K562 (cell line): ENCODE results near the gene DBP. TPM values are rescaled to one million over a fixed set of nuclear protein-coding genes. Genes with fewer than 3 reads are reported as not detected.

Experiments
- E2F4 ChIP-seq: sonication (generic); formaldehyde crosslinking; IDR thresholded peaks from 2 replicates; pipeline ENCODE4 v1.8.0; 2022; ENCODE audit warnings: mild to moderate bottlenecking, low read depth, missing genetic modification reagents
- ETS1 ChIP-seq: conservative IDR thresholded peaks from 2 replicates; pipeline ENCODE4 v1.6.1; 2011; ENCODE audit warnings: low read depth, mild to moderate bottlenecking, low read length; ENCODE audit not compliant: control insufficient read depth
- FOS ChIP-seq: IDR thresholded peaks from 3 replicates; pipeline ENCODE4 v1.6.1; 2011; ENCODE audit not compliant: insufficient read length; ENCODE audit errors: extremely low read depth
- HBP1 ChIP-seq: fragments of 450-650 bp; formaldehyde crosslinking; IDR thresholded peaks from 2 replicates; pipeline ENCODE4 v1.4.0; 2022; ENCODE audit warnings: missing genetic modification characterization
- MLLT1 ChIP-seq, 2 experiments: fragments of 450-650 bp; IDR thresholded peaks; 2 replicates each; pipeline ENCODE4 v1.6.1; 2016
- NUFIP1 ChIP-seq: fragments of 450-650 bp; IDR thresholded peaks from 2 replicates; pipeline ENCODE4 v1.6.1; 2018; ENCODE audit not compliant: partially characterized antibody
- PHF20 ChIP-seq: fragments of 450-650 bp; IDR thresholded peaks from 2 replicates; pipeline ENCODE4 v1.6.1; 2018; ENCODE audit not compliant: partially characterized antibody
- PHF8 ChIP-seq: fragments of 200-600 bp; sonication (generic); IDR thresholded peaks from 2 replicates; pipeline ENCODE4 v1.6.1; 2012; ENCODE audit warnings: mixed run types, mild to moderate bottlenecking, inconsistent platforms, low read length, moderate library complexity, borderline replicate concordance
- RUNX1 ChIP-seq: sonication (generic); IDR thresholded peaks from 2 replicates; pipeline ENCODE4 v1.6.1; 2016; ENCODE audit warnings: antibody characterized with exemption, low read depth
- TBP ChIP-seq: optimal IDR thresholded peaks from 2 replicates; pipeline ENCODE3; 2011; ENCODE audit warnings: low read depth, low read length, improper control_type of control experiment
- TFAP4 ChIP-seq: sonication (generic); formaldehyde crosslinking; IDR thresholded peaks from 2 replicates; pipeline ENCODE4 v1.8.0; 2022; ENCODE audit warnings: missing genetic modification reagents, mild to moderate bottlenecking, moderate library complexity, borderline replicate concordance
- ZBTB17 ChIP-seq: fragments of 450-650 bp; formaldehyde crosslinking; IDR thresholded peaks from 2 replicates; pipeline ENCODE4 v1.4.0; 2020; ENCODE audit warnings: mild to moderate bottlenecking
- ZC3H11A ChIP-seq: IDR thresholded peaks from 2 replicates; pipeline ENCODE4 v1.6.1; 2012; ENCODE audit warnings: low read depth, low read length, improper control_type of control experiment
- ZFP30 ChIP-seq: fragments of 250-450 bp; sonication (Bioruptor Pico); IDR thresholded peaks from 2 replicates; pipeline ENCODE4 v1.8.0; 2022; ENCODE audit warnings: moderate library complexity, mild to moderate bottlenecking, inconsistent platforms, borderline replicate concordance
- ZNF174 ChIP-seq: fragments of 250-450 bp; sonication (Bioruptor Pico); IDR thresholded peaks from 2 replicates; pipeline ENCODE4 v1.4.0; 2020; ENCODE audit warnings: mild to moderate bottlenecking
- ZNF41 ChIP-seq: fragments of 250-450 bp; sonication (Bioruptor Pico); conservative IDR thresholded peaks from 2 replicates; pipeline ENCODE4 v1.4.0; 2020; ENCODE audit warnings: mild to moderate bottlenecking
- ZNF518B ChIP-seq: fragments of 250-450 bp; sonication (Bioruptor Pico); IDR thresholded peaks from 2 replicates; pipeline ENCODE4 v1.5.0; 2021; ENCODE audit warnings: mild to moderate bottlenecking, moderate library complexity
- polyA plus RNA-seq, 8 experiments: library from polyadenylated mRNA; depleted of rRNA in 4 of 8; stranded (reverse) in 5 of 8; unstranded in 3 of 8; fragments of >200 nt; fragmentation: Nextera tagmentation in 2 of 8; fragmentation: Illumina TruSeq in 1 of 8; extraction: Ambion mirVana in 2 of 8; extraction: Trizol in 1 of 8; gene quantifications; 2 replicates each; pipeline versions ENCODE4 v1.2.1 to v1.2.3, GENCODE V29; 2011 to 2014; ENCODE audit warnings: inconsistent platforms in 1 of 8, missing spikeins in 1 of 8
- total RNA-seq, 7 experiments: library from RNA; depleted of rRNA in 6 of 7; stranded (reverse); fragments of >200 nt in 6 of 7; fragmentation: Illumina TruSeq in 2 of 7; extraction: Trizol in 2 of 7; gene quantifications; 2 replicates each; pipeline versions ENCODE4 v1.2.1 to v1.2.3, GENCODE V29; 2011 to 2021; ENCODE audit warnings: low replicate concordance in 1 of 7

Gene DBP
- total and polyA plus RNA-seq, 9 of the 15 experiments (the other 6 are each of a cell fraction or from before 2014, with no cell fraction given) = 0.25 to 5.5 (median 1.8) TPM

GRCh38 chr19:48619692-48620585, 17.2 kb downstream of the DBP start (continued):
- no peak for TF ChIP-seq ZNF518B (CRISPR knock-in tag)
- TF ChIP-seq ZBTB17 (CRISPR knock-in tag) = no peak
- 0 out of 4 replicates have a peak, but pooled peaks of 1 of the 2 experiments have one; percentile 11 for TF ChIP-seq MLLT1 (IDR thresholded peaks at IDR 0.05)
- no peak for TF ChIP-seq RUNX1
- TF ChIP-seq PHF8 = no peak
- TF ChIP-seq ZNF41 (CRISPR knock-in tag) = no peak
- TF ChIP-seq ZC3H11A = no peak
- no peak for TF ChIP-seq FOS
- no peak for TF ChIP-seq ZFP30
- no peak for TF ChIP-seq NUFIP1
- TF ChIP-seq ETS1 = no peak
- TF ChIP-seq ZNF174 (CRISPR knock-in tag) = no peak
- no peak for TF ChIP-seq TFAP4 (CRISPR knock-in tag)
- no peak for TF ChIP-seq TBP
- 0 out of 2 replicates have a peak, but pooled peaks have one; percentile 35 for TF ChIP-seq HBP1
- no peak for TF ChIP-seq E2F4 (CRISPR knock-in tag)
- TF ChIP-seq PHF20 = peak; percentile 47
